Measurements from ENCODE around the gene LTBP4.

DNA sequence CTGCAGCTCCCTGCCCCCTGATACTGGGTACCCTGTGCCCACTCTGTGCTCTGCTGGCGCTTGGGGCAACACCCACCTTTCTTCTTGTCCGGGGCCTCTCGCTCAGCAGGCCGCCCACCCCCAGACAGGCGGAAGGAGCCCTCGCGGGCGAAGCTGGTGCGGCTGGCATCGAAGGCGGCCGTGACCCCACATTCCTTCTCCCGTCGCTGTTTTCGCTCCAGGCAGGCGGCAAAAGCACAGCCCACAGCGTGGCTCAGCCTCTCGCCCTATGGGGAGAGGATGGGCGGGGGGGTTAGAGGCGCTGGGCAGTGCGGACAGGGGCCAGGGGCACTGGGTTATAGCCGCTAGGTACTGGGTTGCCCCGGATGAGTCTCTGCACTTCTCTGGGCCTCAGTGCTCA is 76.0 kb downstream of the LTBP4 start:
- TF ChIP-seq CTCF (IDR thresholded peaks at IDR 0.05) (no peak), POLR2A (IDR thresholded peaks at IDR 0.05) (no peak)

All from sigmoid colon (tissue), 3 donors.